CD14-positive monocyte (primary cell): Measurements from ENCODE around the gene ABCB1. TPM values are rescaled to one million over a fixed set of nuclear protein-coding genes. Genes with fewer than 3 reads are reported as not detected.

ENCODE experiments used
- DNase-seq, 3 donors: peaks; one replicate each; pipeline ENCODE4 v3.0.0-alpha.2; 2011 to 2022
- H2AFZ ChIP-seq: 2 replicates; pipeline ENCODE4 v1.6.0; 2012; ENCODE audit warnings: mild to moderate bottlenecking, low read depth, low read length, inconsistent platforms; ENCODE audit not compliant: insufficient read depth, poor library complexity, severe bottlenecking
- H3K27ac ChIP-seq, 2 donors: 1 replicate in 1 of 2; 2 replicates in 1 of 2; pipeline ENCODE4 v1.5.1; 2012 to 2013; ENCODE audit warnings: low read length in 2 of 2, control low read depth in 1 of 2, inconsistent platforms in 1 of 2, low read depth in 1 of 2, mild to moderate bottlenecking in 1 of 2
- H3K27me3 ChIP-seq, 2 donors: one replicate each; pipeline versions ENCODE4 v1.6.0 to v1.6.1; 2011 to 2013; ENCODE audit warnings: low read length in 2 of 2; ENCODE audit not compliant: control insufficient read depth in 2 of 2, insufficient read depth in 2 of 2
- H3K36me3 ChIP-seq, 2 donors: replicated peaks in 1 of 2; 1 replicate in 1 of 2; 2 replicates in 1 of 2; pipeline versions ENCODE4 v1.5.1 to v1.6.1; 2012 to 2013; ENCODE audit warnings: low read length in 2 of 2, control low read depth in 1 of 2, inconsistent platforms in 1 of 2, mild to moderate bottlenecking in 1 of 2; ENCODE audit not compliant: insufficient read depth in 2 of 2, control insufficient read depth in 1 of 2
- H3K4me1 ChIP-seq, 2 donors: 1 replicate in 1 of 2; 2 replicates in 1 of 2; pipeline versions ENCODE4 v1.5.1 to v1.6.1; 2012 to 2013; ENCODE audit warnings: low read length in 2 of 2, control low read depth in 1 of 2, inconsistent platforms in 1 of 2, mild to moderate bottlenecking in 1 of 2, moderate library complexity in 1 of 2; ENCODE audit not compliant: insufficient read depth in 2 of 2, control insufficient read depth in 1 of 2
- H3K4me2 ChIP-seq: replicated peaks from 2 replicates; pipeline ENCODE3; 2012; ENCODE audit warnings: low read length, moderate library complexity, mild to moderate bottlenecking; ENCODE audit not compliant: poor library complexity, severe bottlenecking; ENCODE audit errors: extremely low read depth
- H3K4me3 ChIP-seq, 3 experiments: fragments of 200-600 bp in 1 of 3; sonication (generic) in 1 of 3; replicated peaks in 1 of 3; 1 replicate in 2 of 3; 2 replicates in 1 of 3; pipeline ENCODE4 v1.5.1; 2011 to 2013; ENCODE audit warnings: low read length in 3 of 3, mild to moderate bottlenecking in 3 of 3, control low read depth in 2 of 3, low read depth in 2 of 3, inconsistent platforms in 1 of 3, moderate library complexity in 1 of 3
- H3K79me2 ChIP-seq: 2 replicates; pipeline ENCODE4 v1.6.0; 2012; ENCODE audit warnings: mild to moderate bottlenecking, control low read depth, inconsistent platforms, low read length, moderate library complexity; ENCODE audit not compliant: insufficient read depth
- H3K9ac ChIP-seq: 2 replicates; pipeline ENCODE4 v1.6.0; 2017; ENCODE audit warnings: low read length, mild to moderate bottlenecking; ENCODE audit not compliant: insufficient read depth, poor library complexity, severe bottlenecking
- H3K9me3 ChIP-seq, 2 donors: replicated peaks in 1 of 2; 1 replicate in 1 of 2; 2 replicates in 1 of 2; pipeline versions ENCODE4 v1.5.1 to v1.6.1; 2012 to 2013; ENCODE audit warnings: low read length in 2 of 2, control low read depth in 1 of 2; ENCODE audit not compliant: control insufficient read depth in 1 of 2, insufficient read depth in 1 of 2
- H4K20me1 ChIP-seq: 2 replicates; pipeline ENCODE4 v1.6.0; 2012; ENCODE audit warnings: mild to moderate bottlenecking, low read length, control low read depth, moderate library complexity; ENCODE audit not compliant: insufficient read depth
- H3K27ac Mint-ChIP-seq, 7 donors: one replicate each; pipeline ENCODE4 v1.8.0; 2020; ENCODE audit warnings: mild to moderate bottlenecking in 7 of 7, mixed read lengths in 7 of 7, moderate library complexity in 6 of 7, inconsistent platforms in 2 of 7
- H3K27me3 Mint-ChIP-seq, 3 donors: one replicate each; pipeline ENCODE4 v1.8.0; 2021 to 2022; ENCODE audit warnings: low read depth in 3 of 3, mild to moderate bottlenecking in 3 of 3, mixed read lengths in 3 of 3, moderate library complexity in 3 of 3, inconsistent platforms in 1 of 3
- H3K36me3 Mint-ChIP-seq, 2 donors: one replicate each; pipeline ENCODE4 v1.8.0; 2020; ENCODE audit warnings: mixed read lengths in 2 of 2, inconsistent platforms in 1 of 2, mild to moderate bottlenecking in 1 of 2
- H3K4me1 Mint-ChIP-seq: one replicate; pipeline ENCODE4 v1.8.0; 2020; ENCODE audit warnings: mild to moderate bottlenecking, mixed read lengths
- H3K4me3 Mint-ChIP-seq, 2 donors: one replicate each; pipeline ENCODE4 v1.8.0; 2020; ENCODE audit warnings: mild to moderate bottlenecking in 2 of 2, mixed read lengths in 2 of 2, moderate library complexity in 1 of 2
- H3K9me3 Mint-ChIP-seq, 7 donors: one replicate each; pipeline ENCODE4 v1.8.0; 2020 to 2022; ENCODE audit warnings: mixed read lengths in 7 of 7, mild to moderate bottlenecking in 6 of 7, moderate library complexity in 6 of 7, inconsistent platforms in 2 of 7
- WGBS: methylation state at CpG from one replicate; pipeline ENCODE4 v1.1.5; 2013; ENCODE audit warnings: missing lambda C conversion rate; ENCODE audit not compliant: insufficient coverage; 5-methylcytosine and 5-hydroxymethylcytosine counted together
- intact Hi-C, 2 donors: fragments of 100-400 bp; cut with micrococcal nuclease; formaldehyde crosslinking; loops; one replicate each; pipeline versions ENCODE4 v1.15.0 to v1.15.1; 2023
- polyA plus RNA-seq, 3 donors: library from polyadenylated mRNA; depleted of rRNA in 1 of 3; unstranded in 2 of 3; stranded (reverse) in 1 of 3; fragments of 300-500 nt in 2 of 3; fragments of >200 nt in 1 of 3; fragmentation: Illumina TruSeq in 2 of 3; gene quantifications; 1 replicate in 2 of 3; 2 replicates in 1 of 3; pipeline ENCODE4 v1.2.3, GENCODE V29; 2012 to 2021
- TF ChIP-seq, protein P1 (sequence below): fragments of 200-600 bp; IDR thresholded peaks from one replicate; pipeline ENCODE4 v1.8.0; 2022; ENCODE audit warnings: antibody characterized with exemption, mild to moderate bottlenecking

Gene ABCB1
- polyA plus RNA-seq, 3 donors: 0.24 TPM; not detected in 2

DNA sequence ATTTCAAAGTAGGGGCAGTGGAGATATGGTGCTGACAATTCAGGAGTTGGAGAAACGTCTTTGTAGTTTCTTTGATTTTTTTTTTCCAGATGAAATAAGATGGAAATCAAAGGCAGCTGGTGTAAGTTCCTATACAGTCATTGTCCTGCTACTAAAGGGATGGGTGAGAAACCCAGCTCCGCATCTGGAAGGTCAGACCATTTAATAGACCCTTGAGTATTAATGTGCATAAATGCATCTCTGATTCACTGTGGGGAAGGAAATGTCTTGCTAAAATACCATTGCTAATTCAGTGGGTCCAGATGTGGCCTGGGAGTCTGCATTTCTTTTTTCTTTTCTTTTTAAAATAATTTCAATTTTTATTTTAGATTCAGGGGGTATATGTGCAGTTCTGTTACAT, 140.7 kb downstream of the ABCB1 start:
- Mint-ChIP-seq H3K4me1 (no peaks in the 10 kb centered on the region), H3K9me3 (peaks cover 0 to 2% (median 0%) of the 10 kb centered on the region in 7 donors), H3K4me3 (no peak overlapping the region), H3K36me3 (no peaks in the 10 kb centered on the region), H3K27ac (no peak overlapping the region), H3K27me3 (no peaks in the 10 kb centered on the region)
- no peak overlapping the region for H3K4me2 ChIP-seq
- no peaks in the 10 kb centered on the region for H4K20me1 ChIP-seq
- no peak overlapping the region for H3K27ac ChIP-seq
- H3K36me3 ChIP-seq: no peaks in the 10 kb centered on the region
- H3K79me2 ChIP-seq: no peaks in the 10 kb centered on the region
- no peak for DNase-seq
- TF ChIP-seq, protein P1, sequence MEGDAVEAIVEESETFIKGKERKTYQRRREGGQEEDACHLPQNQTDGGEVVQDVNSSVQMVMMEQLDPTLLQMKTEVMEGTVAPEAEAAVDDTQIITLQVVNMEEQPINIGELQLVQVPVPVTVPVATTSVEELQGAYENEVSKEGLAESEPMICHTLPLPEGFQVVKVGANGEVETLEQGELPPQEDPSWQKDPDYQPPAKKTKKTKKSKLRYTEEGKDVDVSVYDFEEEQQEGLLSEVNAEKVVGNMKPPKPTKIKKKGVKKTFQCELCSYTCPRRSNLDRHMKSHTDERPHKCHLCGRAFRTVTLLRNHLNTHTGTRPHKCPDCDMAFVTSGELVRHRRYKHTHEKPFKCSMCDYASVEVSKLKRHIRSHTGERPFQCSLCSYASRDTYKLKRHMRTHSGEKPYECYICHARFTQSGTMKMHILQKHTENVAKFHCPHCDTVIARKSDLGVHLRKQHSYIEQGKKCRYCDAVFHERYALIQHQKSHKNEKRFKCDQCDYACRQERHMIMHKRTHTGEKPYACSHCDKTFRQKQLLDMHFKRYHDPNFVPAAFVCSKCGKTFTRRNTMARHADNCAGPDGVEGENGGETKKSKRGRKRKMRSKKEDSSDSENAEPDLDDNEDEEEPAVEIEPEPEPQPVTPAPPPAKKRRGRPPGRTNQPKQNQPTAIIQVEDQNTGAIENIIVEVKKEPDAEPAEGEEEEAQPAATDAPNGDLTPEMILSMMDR: no peak
- H3K9me3 ChIP-seq: no peaks in the 10 kb centered on the region
- intact Hi-C loops: no loop called here
- no peak overlapping the region for H3K4me3 ChIP-seq
- no peak overlapping the region for H3K9ac ChIP-seq
- H2AFZ ChIP-seq: no peak overlapping the region
- 100% methylated on average over 2 of the region's 2 CpGs for WGBS
- H3K4me1 ChIP-seq: no peaks in the 10 kb centered on the region
- H3K27me3 ChIP-seq: no peaks in the 10 kb centered on the region

DNA sequence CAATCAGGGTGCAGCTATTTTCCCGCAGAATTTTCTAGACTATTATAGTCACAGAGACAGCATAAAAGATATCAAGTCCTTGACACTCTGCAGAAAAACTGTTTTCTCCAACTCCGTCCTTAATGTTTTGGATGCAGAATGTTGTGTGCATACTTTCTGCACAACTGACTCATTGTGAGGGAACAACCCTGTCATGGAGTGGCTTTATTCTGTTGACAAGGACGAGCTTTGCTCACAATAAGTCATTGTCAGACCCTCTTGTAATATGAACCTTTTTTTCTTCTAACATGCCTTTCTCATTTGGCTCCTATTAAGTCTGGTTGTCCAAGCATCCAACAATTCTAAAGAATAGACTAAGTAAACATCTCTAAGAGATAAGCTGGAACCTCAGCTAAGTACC, 142.5 kb downstream of the ABCB1 start:
- Histone ChIP-seq H3K4me1 (no peaks in the 10 kb centered on the region), H2AFZ (no peak overlapping the region), H4K20me1 (no peaks in the 10 kb centered on the region), H3K79me2 (no peaks in the 10 kb centered on the region), H3K4me3 (no peak overlapping the region), H3K36me3 (no peaks in the 10 kb centered on the region), H3K9me3 (no peaks in the 10 kb centered on the region), H3K9ac (no peak overlapping the region), H3K4me2 (no peak overlapping the region), H3K27ac (no peak overlapping the region), H3K27me3 (no peaks in the 10 kb centered on the region)
- Mint-ChIP-seq H3K4me1 (no peaks in the 10 kb centered on the region), H3K4me3 (no peak overlapping the region), H3K36me3 (no peaks in the 10 kb centered on the region), H3K9me3 (peaks cover 0 to 2% (median 0%) of the 10 kb centered on the region in 7 donors), H3K27me3 (no peaks in the 10 kb centered on the region), H3K27ac (no peak overlapping the region)
- TF ChIP-seq, protein P1: no peak
- intact Hi-C loops: no loop called here
- no peak for DNase-seq
- WGBS: no CpG with 5 or more reads among the region's 3 CpGs
